ENCODE data around the gene SAFB2.

SAFB2 gene

GRCh38 chr19:5579697-5580096 is 42.9 kb downstream of the SAFB2 start:
- no peak for DNase-seq (ENCODE audit: low read depth)

DNA sequence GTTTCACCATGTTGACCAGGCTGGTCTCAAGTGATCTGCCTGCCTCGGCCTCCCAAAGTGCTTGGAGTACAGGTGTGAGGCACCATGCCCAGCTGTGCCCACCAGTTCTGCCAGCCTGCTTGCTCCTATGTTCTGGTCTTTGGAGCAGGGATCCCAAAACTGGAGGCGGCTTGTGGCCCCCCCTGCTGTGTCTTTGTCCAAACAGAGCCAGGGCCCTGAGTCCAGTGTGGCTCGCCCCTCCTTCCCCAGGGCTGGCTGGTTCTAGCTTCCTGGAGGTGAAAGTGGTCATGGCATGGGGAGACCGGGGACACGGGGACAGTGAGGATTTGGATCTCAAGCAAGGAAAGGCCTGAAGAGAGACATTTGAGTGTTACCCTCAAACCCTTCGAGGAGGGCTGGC is 43.3 kb downstream of the SAFB2 start:
- no peak for DNase-seq (ENCODE audit: low read depth)

DNA sequence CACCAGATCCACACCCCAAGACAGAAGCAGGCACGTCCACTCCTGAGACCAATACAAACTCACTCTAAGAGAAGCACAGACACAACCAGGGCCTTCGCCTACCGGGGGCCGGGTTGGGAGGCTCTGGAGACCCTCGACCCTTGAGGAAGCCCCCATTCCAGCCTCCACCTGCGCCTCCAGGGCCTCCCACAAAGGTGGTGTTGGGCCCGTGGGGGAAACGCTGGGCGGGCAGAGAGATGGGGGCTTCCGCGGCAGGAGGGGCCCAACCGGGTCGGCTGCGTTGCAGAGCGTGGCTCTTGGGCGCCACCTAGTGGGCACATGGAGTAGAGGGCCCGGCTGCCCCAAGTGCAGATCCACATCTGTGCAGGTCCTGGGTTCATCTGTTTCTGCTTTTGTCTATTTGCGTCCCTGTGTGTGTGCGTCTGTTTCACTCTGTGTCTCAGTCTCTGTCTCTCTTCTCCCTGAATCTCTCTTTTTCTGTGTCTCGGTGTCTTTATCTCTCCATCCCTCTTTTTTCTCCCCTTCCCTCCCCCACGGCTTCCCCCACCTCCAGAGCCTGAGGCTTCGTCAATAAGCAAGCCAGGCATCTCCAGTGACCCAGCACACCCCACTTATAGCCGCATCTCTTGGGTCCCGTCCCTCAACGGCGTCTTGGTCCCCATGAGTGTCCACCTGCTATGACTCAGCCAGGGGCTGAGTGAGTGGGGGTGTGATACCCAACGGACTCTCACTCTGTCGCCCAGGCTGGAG is 44.3 kb downstream of the SAFB2 start:
- DNase-seq (ENCODE audit: low read depth), result no peak

DNA sequence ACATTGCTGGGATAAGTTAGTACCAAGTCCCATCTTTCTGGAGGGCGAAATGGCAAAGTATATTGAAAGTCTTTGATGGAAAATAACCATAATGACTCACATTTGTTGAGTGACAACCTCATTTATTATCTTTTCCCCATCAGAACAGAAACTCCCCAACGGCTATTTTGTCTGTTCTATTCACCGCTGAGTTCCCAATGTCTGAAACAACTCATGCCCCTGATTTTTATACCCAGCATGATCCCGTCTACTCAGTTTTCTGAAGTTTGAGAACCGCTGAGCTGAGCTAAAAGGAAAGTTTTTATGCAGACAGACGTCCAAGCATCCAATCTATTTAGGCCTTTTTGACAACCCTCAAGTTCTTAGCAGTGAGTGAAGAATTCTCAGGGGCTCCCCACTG is 47.0 kb downstream of the SAFB2 start:
- DNase-seq (ENCODE audit: low read depth), result no peak

DNA sequence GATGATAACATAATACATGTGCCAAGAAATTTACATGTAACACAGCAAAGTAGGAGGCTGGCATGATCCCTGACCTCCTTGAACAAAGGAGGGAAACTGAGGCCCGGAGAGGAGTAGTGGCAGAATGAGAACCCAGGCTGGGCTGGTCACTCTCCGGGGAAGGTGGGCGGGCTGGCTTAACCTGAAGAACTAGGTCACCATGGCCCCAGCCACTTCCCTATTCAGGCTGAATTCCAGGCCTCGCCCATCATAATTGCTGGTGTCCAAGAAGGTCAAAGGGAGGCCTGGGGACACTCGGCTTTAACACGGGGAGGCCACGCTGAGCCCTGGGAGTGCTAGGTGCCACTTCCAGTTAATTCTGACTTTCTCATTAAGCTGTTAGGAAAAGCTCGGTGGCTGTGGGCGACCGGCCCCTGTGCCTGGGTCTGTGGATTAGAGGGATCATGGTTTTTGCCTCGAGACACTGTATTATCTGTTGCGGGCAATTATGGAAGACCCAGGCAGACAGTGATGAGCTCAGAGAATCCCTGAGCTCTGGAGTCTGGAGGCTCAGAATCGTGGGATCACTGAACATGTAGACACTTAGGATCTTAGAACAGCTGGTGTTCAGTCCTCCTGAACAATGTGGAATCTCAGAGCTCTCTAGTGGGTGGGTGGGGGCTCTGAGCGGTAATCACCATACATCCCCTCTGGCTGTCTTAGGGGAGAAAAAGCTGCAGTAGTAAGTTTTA is 49.9 kb downstream of the SAFB2 start:
- no peak for DNase-seq (ENCODE audit: low read depth)

DNA sequence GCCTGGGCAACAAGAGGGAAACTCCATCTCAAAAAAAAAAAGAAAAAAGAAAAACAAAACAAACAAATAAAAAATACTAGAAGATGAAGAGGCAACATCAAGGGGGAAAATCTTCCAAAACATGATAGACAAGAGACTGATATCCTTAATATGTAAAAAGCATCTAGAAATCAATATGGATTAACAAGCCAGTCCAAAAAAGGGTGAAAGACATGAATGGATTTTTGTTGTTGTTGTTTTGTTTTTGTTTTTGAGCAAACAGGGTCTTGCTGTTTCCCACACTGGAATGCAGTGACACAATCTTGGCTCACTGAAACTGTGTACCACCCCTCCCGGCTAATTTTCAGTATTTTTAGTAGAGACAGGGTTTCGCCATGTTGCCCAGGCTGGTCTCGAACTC is 50.8 kb downstream of the SAFB2 start:
- DNase-seq (ENCODE audit: low read depth), result no peak

DNA sequence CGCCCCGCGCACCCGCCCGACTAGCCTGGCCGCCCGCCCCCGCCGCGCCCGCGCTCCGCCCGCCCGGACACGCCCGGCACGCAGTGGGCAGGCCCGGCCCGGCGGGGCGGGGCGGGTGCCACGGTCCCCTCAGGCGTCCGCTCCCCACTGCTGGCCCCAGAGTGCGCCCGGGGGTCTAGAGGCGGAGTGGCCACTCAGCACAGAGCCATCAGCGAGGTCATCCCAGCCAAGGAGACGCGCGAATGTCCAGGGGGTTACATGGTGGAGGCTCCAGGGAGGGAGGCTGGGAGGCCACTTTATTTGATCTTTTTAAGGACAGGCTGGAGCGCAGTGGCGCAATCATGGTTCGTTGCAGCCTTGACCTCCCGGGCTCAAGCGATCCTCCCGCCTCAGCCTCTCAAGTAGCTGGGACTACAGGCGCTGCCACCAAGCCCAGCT is 54.6 kb downstream of the SAFB2 start:
- no peak for DNase-seq (ENCODE audit: low read depth)

DNA sequence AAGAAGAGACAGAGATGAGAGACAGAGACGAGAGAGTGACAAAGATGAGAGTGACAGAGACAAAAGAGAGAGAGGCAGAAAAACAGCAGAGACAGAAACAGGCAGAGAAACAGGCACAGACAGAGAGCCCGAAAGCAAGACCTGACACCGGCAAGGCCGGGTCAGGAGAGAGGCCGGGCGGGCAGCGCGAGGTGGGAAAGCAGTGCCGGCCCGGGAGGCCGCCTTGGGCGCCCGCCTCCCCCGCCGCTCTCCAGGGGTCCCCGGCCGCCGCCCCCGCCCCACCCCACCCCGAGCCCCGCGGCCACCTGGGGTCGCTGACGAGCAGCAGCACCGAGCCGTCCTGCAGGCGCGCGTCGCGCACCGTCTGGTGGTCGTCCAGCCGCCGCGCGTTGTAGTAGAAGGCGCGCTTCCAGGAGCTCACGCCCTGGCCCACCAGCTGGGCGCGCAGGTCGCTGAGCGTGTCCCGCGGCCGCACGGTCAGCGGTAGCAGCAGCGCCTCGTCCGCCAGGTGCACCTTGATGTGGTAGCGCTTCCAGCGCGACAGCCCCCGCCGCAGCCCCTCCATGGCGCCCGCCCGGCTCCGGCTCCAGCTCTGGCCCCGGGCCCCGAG is 55.1 kb downstream of the SAFB2 start, which contains the start of gene TINCR:
Gene TINCR (minus strand): TSS at position 594 of the 610 bp plus-strand sequence.
- no peak for DNase-seq (ENCODE audit: low read depth)

- DNase-seq (ENCODE audit: low read depth), result no peak
These were observed 57.6 kb downstream of the SAFB2 start for GRCh38 chr19:5564930-5565329.

DNA sequence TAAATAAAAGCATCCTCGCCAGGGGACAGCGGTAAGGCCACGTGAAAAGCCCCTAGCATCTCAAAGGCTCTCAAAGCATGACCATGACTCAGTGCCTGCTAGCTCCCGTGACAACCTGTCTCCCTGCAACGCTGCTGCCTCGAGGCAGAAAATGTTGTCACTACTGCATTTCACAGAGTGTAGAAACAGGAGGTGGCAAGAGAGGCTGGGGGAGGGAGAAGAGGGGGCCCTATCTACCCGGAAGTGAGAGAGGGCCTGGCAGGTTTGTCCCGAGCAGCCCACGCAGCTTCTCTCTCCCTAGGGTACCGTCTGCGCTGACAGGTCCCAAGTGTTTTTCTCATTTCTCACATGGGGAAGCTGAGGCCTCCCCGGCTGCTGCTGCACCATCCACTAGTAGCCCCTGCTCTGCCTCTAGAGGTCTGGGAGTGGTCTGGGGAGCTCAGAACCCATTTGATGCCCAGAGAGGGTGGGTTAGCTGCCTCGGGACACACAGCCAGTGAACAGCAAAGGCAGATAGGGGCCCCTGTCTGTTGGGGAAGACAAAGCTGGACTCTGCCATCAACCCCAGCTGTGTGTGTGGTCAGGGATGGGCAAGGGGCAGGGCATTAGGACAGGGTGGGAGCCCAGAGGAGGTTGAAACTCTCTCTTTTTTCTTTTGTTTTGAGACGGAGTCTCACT is 58.5 kb downstream of the SAFB2 start:
- DNase-seq (ENCODE audit: low read depth), result no peak

- no peak for DNase-seq (ENCODE audit: low read depth)
These were observed 59.6 kb downstream of the SAFB2 start for GRCh38 chr19:5563008-5563431.

DNA sequence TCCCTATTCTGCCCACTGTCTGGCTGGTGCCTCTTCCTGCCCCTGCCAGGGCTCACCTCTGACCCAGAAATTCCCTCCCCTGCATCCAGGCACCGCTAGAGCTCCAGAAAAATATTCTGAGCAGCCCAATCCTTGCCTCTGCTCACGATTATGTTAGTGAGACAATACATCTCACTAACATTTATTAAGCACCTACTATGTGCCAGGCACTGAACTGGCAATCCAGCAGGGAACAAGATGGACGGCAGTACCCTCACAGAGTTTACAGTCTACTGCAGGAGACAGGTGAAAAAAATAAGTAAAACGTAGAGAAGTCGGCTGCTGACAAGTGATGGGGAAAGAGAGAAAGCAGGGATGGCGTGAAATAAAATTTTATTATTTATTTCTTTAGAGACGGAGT is 60.3 kb downstream of the SAFB2 start:
- DNase-seq (ENCODE audit: low read depth), result no peak

GRCh38 chr19:5561559-5561958 is 61.0 kb downstream of the SAFB2 start:
- DNase-seq (ENCODE audit: low read depth), result no peak

DNA sequence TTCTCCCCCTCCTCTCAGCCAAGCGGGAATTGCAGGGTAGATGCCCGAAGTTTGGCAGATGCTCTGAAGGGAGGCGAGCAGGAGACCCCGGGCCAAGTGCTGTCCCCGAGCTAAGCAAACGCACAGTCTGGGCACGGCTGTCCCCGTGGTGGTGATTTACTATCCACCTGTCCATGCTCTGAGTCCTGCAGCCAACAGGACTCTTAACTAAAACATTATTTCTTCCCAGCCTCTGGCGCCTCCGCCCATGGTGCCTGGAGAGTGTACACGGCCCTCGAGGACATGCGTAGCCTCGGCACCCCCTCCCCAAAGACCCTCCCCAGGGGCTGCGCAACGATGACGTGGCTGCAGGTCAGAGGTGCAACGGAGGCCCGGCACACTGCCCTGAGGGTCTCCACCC is 62.4 kb downstream of the SAFB2 start:
- DNase-seq (ENCODE audit: low read depth), result no peak

- no peak for DNase-seq (ENCODE audit: low read depth)
These were observed 62.8 kb downstream of the SAFB2 start for GRCh38 chr19:5559804-5560133.

GRCh38 chr19:5558101-5558621 is 64.4 kb downstream of the SAFB2 start:
- no peak for DNase-seq (ENCODE audit: low read depth)

GRCh38 chr19:5557691-5558090 is 64.9 kb downstream of the SAFB2 start:
- DNase-seq (ENCODE audit: low read depth), result no peak

DNA sequence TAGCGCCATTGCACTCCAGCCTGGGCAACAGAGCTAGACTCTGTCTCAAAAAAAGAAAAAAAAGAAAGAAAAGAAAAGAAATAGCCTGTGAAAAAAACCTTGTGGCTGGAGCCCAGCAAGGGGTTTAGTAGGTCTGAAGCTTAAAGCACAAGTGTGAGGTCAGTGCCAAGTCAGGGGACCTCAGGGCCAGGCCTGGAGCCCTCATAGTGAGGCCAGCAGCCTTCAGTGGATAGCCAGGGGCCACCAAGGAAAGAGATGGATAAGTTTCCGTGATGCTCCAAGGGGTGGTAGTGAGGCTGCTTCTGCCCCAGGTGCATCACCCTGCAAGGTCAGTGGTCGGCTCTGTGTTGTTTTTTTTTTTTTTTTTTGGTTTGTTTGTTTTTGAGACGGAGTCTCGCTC is 67.7 kb downstream of the SAFB2 start:
- no peak for DNase-seq (ENCODE audit: low read depth)

DNA sequence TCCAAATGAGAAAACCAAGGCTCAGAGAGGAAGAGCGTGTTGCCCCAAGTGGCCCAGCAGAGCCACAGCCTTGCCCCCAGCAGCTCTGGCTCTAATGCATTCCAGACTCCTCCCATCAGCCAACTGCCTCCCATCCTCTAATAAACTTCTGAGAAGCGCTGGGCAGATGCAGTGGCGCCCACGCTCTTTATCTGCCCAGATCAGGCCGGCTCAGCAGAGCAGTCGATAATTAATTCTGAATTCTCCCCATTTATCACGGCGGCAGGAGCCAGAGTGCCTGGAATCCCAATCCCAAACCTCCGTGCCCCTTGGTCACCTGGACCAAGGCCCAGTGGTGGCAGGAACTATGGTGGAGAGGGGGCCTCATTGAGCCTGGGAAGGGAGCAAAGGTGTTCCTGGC is 68.7 kb downstream of the SAFB2 start:
- no peak for DNase-seq (ENCODE audit: low read depth)

- no peak for DNase-seq (ENCODE audit: low read depth)
These were observed 74.7 kb downstream of the SAFB2 start for GRCh38 chr19:5547881-5548280.

DNA sequence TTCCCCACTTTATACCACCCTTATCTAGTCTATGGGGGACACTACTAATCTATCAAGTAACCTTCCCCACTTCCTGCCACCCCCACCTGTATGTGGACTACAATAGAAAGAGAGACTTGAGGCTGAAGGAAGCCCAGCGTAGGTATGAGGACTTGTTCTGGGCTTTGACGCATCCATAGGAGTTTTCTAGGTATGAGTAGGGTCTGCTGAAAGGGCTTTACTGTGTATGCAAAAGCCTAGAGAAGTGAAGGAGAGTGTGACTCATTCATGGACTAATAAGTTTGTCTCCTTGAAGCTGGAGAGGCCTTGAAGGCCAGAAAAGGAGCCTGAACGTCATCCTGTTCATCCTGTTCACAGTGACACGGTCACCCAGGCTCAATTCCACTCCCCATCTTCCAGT is 76.6 kb downstream of the SAFB2 start:
- no peak for DNase-seq (ENCODE audit: low read depth)

DNA sequence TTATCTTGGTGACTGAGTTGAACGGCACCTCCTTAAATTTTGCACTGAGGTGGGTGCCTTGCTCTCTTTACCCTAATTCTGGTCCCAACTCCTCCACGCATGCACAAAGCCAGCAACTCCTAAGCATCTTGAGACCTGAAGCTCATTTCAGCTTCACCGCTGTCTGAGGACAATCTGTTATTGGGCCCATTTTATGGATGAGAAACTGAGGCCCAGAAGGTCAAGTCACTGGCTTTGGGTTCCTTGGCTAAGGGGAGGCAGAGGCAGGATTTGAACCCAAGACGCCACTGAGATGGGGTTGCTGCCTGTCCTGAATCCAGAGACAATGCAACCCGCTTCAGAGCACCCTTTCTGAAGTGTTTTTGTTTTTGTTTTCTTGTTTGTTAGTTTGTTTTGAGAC is 77.5 kb downstream of the SAFB2 start:
- DNase-seq (ENCODE audit: low read depth), result no peak

Measured in HS-27A (cell line).